Activated T-cell treated with anti-CD3 and anti-CD28 coated beads for 1 hour (primary cell): ENCODE results near the gene ADGRG2.

Experiments used
- DNase-seq: peaks from one replicate; pipeline ENCODE4 v3.0.0-alpha.2; 2020; ENCODE audit warnings: low read depth

Gene ADGRG2

GRCh38 chrX:18949944-18950301 is 172.3 kb downstream of the ADGRG2 start:
- no peak for DNase-seq

- DNase-seq, result no peak
Observed at GRCh38 chrX:18949291-18949943, 172.9 kb downstream of the ADGRG2 start.

DNA sequence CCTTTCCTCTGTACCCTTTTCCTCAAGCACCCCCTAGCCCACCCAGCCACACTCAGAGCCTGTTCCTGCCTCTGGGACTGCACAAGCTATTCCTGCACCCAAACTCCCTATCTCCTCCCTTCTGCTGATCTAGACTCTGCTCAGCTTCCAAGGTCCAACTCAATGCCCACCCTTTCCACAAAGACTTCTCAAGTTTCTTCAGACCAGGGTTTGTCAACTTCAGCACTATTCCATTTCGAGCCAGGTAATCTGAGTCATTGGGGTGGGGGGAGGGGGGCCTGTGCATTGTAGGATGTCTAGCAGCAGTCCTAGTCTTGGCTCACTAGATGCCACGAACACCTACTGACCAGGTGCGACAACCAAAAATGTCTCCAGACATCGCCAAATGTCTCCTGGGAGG is 175.7 kb downstream of the ADGRG2 start:
- DNase-seq, result no peak

GRCh38 chrX:18946157-18946556 is 176.1 kb downstream of the ADGRG2 start:
- no peak for DNase-seq

DNA sequence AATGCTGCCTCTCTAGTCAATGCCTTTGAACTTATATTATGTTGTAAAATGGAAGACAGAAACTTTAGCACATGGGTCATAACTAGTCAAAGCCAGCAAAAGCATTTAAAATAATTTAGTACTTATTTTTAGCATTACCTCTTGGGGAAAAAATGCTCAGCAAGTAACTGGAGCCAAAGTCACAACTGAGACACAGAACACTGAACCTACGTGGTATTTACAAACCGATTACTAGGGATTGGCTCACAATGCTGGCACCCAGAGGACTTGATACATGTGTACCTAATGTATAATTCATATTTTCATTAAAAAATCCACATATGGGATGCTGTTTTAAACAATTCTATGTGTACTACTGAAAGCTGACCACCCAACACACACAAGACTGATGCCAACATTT is 176.8 kb downstream of the ADGRG2 start:
- DNase-seq, result no peak

DNA sequence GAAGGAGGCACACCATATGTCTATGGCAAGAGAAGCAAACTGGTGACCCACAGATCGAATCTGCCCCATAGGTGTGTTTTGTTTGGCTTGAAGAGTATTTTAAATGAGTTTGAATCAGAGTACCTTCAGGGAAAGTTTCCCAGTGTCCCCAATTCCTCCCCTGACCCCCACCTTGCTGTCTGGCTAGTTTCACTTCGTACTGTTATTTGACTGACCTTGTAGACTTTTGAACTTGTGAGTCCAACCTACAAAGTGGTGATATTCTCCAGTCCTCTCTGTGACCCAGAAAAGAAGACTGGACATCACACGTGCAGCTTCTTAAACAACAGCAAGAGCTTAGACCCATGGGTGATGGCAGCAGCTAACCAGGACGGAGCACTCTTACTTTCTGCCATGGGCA is 177.8 kb downstream of the ADGRG2 start:
- DNase-seq, result no peak

- no peak for DNase-seq
Observed at GRCh38 chrX:18941896-18942295, 180.4 kb downstream of the ADGRG2 start.
